ENCODE data around the gene ZNF490.
"Not testable (repeated sequence)": the region's sequence is repeated elsewhere in the genome, so short reads cannot be mapped to it uniquely, and the experiment has no call there.

Gene ZNF490

DNA sequence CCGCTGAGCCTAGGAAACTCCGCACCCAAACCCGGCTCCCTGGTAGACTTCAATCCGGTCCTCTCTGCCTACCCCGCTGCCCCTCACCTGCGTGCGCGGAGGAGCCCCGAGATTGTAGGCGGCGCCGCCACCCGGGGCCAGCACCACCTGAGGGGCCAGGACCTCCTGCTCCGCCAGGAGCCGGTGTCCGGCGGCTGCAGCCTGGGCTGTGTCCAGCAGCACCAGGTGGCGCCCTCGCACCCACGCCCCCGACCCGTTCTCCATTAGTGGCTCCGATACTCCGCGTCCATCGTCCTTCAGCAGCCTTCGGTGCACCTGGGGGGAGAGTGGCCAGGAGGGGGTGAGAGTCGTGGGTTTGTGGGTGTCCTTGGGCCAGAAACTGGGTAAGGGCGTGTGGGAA lies 37.5 kb upstream of the ZNF490 start:
- no peak overlapping the region for H3K4me3 ChIP-seq (ENCODE audit: low read length)
- TF ChIP-seq, protein P1, sequence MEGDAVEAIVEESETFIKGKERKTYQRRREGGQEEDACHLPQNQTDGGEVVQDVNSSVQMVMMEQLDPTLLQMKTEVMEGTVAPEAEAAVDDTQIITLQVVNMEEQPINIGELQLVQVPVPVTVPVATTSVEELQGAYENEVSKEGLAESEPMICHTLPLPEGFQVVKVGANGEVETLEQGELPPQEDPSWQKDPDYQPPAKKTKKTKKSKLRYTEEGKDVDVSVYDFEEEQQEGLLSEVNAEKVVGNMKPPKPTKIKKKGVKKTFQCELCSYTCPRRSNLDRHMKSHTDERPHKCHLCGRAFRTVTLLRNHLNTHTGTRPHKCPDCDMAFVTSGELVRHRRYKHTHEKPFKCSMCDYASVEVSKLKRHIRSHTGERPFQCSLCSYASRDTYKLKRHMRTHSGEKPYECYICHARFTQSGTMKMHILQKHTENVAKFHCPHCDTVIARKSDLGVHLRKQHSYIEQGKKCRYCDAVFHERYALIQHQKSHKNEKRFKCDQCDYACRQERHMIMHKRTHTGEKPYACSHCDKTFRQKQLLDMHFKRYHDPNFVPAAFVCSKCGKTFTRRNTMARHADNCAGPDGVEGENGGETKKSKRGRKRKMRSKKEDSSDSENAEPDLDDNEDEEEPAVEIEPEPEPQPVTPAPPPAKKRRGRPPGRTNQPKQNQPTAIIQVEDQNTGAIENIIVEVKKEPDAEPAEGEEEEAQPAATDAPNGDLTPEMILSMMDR (conservative IDR thresholded peaks at IDR 0.05; ENCODE audit: low read length): no peak; the same call in 1 of the 2 replicates
- DNase-seq (ENCODE audit: low read depth): no peak

DNA sequence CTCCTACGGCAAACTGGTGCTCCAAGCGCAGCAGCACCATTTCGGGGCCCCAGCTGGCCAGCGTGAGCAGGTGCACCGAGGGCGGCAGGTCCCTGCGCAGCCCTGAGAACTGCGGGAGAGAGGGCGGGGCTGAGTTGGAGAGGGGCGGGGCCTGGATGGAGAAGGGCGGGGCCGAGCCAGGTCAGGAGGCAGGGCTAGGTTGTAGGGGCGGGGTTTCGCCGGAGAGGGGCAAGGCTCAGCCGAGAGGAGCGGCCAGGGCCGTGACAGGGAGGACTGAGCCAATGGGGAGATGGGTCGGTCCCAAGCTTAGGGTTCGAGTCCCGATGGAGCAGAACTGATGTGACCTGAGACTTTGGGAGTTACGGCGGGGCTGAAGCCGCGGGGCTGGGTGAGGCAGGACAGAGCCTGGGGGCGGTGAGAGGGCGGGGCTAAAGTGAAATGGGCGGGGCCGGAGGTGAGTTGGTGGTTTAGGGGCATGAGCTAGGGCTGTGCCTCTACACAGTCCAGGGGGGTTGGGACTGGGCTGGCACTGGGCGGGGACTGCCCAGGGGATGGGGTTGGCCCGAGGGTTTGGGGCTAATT lies 37.0 kb upstream of the ZNF490 start:
- DNase-seq (ENCODE audit: low read depth): peak; percentile 16

DNA sequence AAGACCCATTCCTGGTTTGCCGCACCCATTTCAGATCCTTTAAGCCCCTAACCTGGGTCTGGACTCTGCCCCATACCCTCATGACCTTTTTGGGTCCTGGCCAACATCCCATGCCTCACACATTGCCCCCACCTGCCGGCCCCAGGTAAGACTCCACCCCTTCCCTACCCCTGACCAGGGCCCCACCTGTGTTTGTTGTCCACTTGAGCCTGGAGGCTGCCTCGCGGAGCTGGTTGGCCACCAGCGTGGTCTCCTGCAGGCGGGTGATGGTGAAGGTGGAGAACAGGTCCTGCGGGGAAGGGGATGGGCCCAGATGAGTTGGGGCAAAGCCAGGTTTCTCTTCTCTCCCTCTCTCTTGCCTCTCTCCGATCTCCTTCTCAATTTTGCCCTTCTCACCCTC lies 36.4 kb upstream of the ZNF490 start:
- TF ChIP-seq, protein P1 (conservative IDR thresholded peaks at IDR 0.05; ENCODE audit: low read length): no peak
- H3K4me3 ChIP-seq (ENCODE audit: low read length): no peak overlapping the region
- no peak for DNase-seq (ENCODE audit: low read depth)

More for the DNA sequence above, 37.0 kb upstream of the ZNF490 start:
- TF ChIP-seq, protein P1 (conservative IDR thresholded peaks at IDR 0.05; ENCODE audit: low read length): no peak
- H3K4me3 ChIP-seq (ENCODE audit: low read length): no peak overlapping the region

- H3K4me3 ChIP-seq (ENCODE audit: low read length): no peak overlapping the region
- DNase-seq (ENCODE audit: low read depth): no peak
- TF ChIP-seq, protein P1 (conservative IDR thresholded peaks at IDR 0.05; ENCODE audit: low read length): no peak
Measured at GRCh38 chr19:12646551-12646950, 35.9 kb upstream of the ZNF490 start.

DNA sequence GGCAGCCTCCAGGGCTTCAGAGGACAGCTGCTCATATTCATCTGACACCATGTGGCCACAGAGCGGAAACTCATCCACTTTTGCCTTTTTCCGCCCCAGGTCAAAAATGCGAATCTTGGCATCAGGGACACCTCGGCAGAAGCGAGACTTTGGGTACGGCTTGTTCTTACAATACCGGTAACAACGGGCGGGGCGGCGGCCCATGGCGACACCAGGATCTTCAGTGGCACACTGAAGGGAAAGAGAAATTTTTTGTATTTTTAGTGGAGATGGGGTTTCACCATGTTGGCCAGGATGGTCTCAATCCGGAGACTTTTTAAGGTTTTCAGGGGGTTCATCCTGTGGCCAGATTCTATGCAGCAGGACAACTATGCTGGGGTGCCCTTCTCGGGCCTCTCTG lies 33.1 kb upstream of the ZNF490 start:
- not testable (repeated sequence) for H3K4me3 ChIP-seq (ENCODE audit: low read length); DNase-seq (ENCODE audit: low read depth)

- no peak for DNase-seq (ENCODE audit: low read depth)
- no peak overlapping the region for H3K4me3 ChIP-seq (ENCODE audit: low read length)
- TF ChIP-seq, protein P1 (conservative IDR thresholded peaks at IDR 0.05; ENCODE audit: low read length): no peak
Measured at GRCh38 chr19:12642506-12642905, 31.9 kb upstream of the ZNF490 start.

- TF ChIP-seq, protein P1 (conservative IDR thresholded peaks at IDR 0.05; ENCODE audit: low read length): no peak
- DNase-seq (ENCODE audit: low read depth): no peak
- no peak overlapping the region for H3K4me3 ChIP-seq (ENCODE audit: low read length)
Measured at GRCh38 chr19:12641456-12641855, 30.8 kb upstream of the ZNF490 start.
